Cardiac septum (tissue), 1 donor: ENCODE results near the gene ATOH1. TPM values are rescaled to one million over a fixed set of nuclear protein-coding genes. Genes with fewer than 3 reads are reported as not detected.

ENCODE experiments used
- DNase-seq: peaks from one replicate; pipeline ENCODE4 v3.0.0-alpha.2; 2020; ENCODE audit warnings: low spot score
- intact Hi-C: fragments of 100-400 bp; cut with DNase I; formaldehyde crosslinking; loops from one replicate; pipeline ENCODE4 v1.14.0; 2022
- long read RNA-seq: library from polyadenylated mRNA; unstranded; transcript quantifications from one replicate; pipeline ENCODE4 v2.0.0, GENCODE V29; 2021
- total RNA-seq: library from RNA; stranded (reverse); fragmentation: NEBNext Ultra II Directional; extraction: Animal tissue kit (Norgen Biotek cat#: 25700); gene quantifications from one replicate; pipeline ENCODE4 v1.2.1, GENCODE V29; 2021
- donor health status: DM: no; HTN: no; CAD: no.

The ATOH1 gene
- total RNA-seq = not detected
- long read RNA-seq = 0 reads

GRCh38 chr4:93828332-93828994, at the start of gene ATOH1:
Gene ATOH1, plus strand, starts transcription at chr4:93828753. Its CDS starts 174 bp downstream, at chr4:93828927.
- intact Hi-C loops = no loop called here
- no peak for DNase-seq

- intact Hi-C loops = no loop called here
- DNase-seq = no peak
These were observed 49.3 kb upstream of the ATOH1 start for GRCh38 chr4:93779228-93779627.

GRCh38 chr4:93780080-93780479, 48.5 kb upstream of the ATOH1 start:
- DNase-seq = no peak
- intact Hi-C loops = no loop called here

GRCh38 chr4:93781198-93781597, 47.4 kb upstream of the ATOH1 start:
- no peak for DNase-seq
- intact Hi-C loops = no loop called here

- DNase-seq = no peak
- intact Hi-C loops = no loop called here
These were observed 42.4 kb upstream of the ATOH1 start for GRCh38 chr4:93786149-93786548.

GRCh38 chr4:93788712-93789111, 39.8 kb upstream of the ATOH1 start:
- intact Hi-C loops = no loop called here
- no peak for DNase-seq

GRCh38 chr4:93791570-93792195, 36.9 kb upstream of the ATOH1 start:
- no peak for DNase-seq
- intact Hi-C loops = loop anchor here (5.0 kb wide), 2 partner anchors 336 to 466 kb away; no protein-coding TSS in a partner anchor

- intact Hi-C loops = no loop called here
These were observed 26.5 kb upstream of the ATOH1 start for GRCh38 chr4:93802045-93802444.

GRCh38 chr4:93809773-93810172, 18.8 kb upstream of the ATOH1 start:
- no peak for DNase-seq
- intact Hi-C loops = no loop called here

More at GRCh38 chr4:93802045-93802444, 26.5 kb upstream of the ATOH1 start:
- DNase-seq = no peak

- intact Hi-C loops = no loop called here
- DNase-seq = no peak
These were observed 18.1 kb upstream of the ATOH1 start for GRCh38 chr4:93810340-93810992.

- intact Hi-C loops = no loop called here
- no peak for DNase-seq
These were observed 15.5 kb upstream of the ATOH1 start for GRCh38 chr4:93813092-93813491.

GRCh38 chr4:93814141-93814540, 14.4 kb upstream of the ATOH1 start:
- DNase-seq = no peak
- intact Hi-C loops = no loop called here

GRCh38 chr4:93814722-93815121, 13.8 kb upstream of the ATOH1 start:
- intact Hi-C loops = no loop called here
- DNase-seq = no peak

- DNase-seq = no peak
- intact Hi-C loops = no loop called here
These were observed 2.9 kb upstream of the ATOH1 start for GRCh38 chr4:93825551-93826216.

- intact Hi-C loops = no loop called here
- DNase-seq = no peak
These were observed 1.1 kb upstream of the ATOH1 start for GRCh38 chr4:93827272-93827947.

GRCh38 chr4:93828995-93829819, 654 bp downstream of the ATOH1 start:
- no peak for DNase-seq
- intact Hi-C loops = no loop called here

GRCh38 chr4:93829820-93830687, 1.5 kb downstream of the ATOH1 start:
- intact Hi-C loops = no loop called here
- no peak for DNase-seq
